GM23338 (cell line): ENCODE results near the gene DNAJB2. TPM values are rescaled to one million over a fixed set of nuclear protein-coding genes. Genes with fewer than 3 reads are reported as not detected.
A peak's percentile ranks its signal among the peaks of the same experiment; 100 is the strongest.

Experiments
- ATAC-seq: fragments of 200-7000 bp; cut with Tn5 transposase; 3 replicates; pipeline ENCODE4 v1.9.1; 2020
- DNase-seq: peaks from one replicate; pipeline ENCODE4 v3.0.0-alpha.2; 2015; ENCODE audit warnings: low spot score
- H2AFZ ChIP-seq: fragments of 200-600 bp; sonication (generic); 2 replicates; pipeline ENCODE4 v1.8.0; 2016; ENCODE audit warnings: antibody characterized with exemption, mild to moderate bottlenecking, moderate library complexity
- H3F3A ChIP-seq: fragments of 200-600 bp; sonication (generic); replicated peaks from 2 replicates; pipeline ENCODE4 v1.8.0; 2017; ENCODE audit warnings: antibody characterized with exemption, mixed run types, low read depth
- H3K27ac ChIP-seq: fragments of 200-600 bp; sonication (generic); 2 replicates; pipeline ENCODE4 v1.6.1; 2016; ENCODE audit warnings: low read depth
- H3K27me3 ChIP-seq: fragments of 200-600 bp; sonication (generic); 2 replicates; pipeline ENCODE4 v1.8.0; 2016; ENCODE audit warnings: mild to moderate bottlenecking, mixed run types, moderate library complexity; ENCODE audit not compliant: insufficient read depth
- H3K36me3 ChIP-seq: fragments of 200-600 bp; sonication (generic); 2 replicates; pipeline ENCODE4 v1.8.0; 2016; ENCODE audit warnings: mild to moderate bottlenecking; ENCODE audit not compliant: insufficient read depth
- H3K4me1 ChIP-seq: fragments of 200-600 bp; sonication (generic); 2 replicates; pipeline ENCODE4 v1.8.0; 2016; ENCODE audit warnings: mild to moderate bottlenecking, moderate library complexity; ENCODE audit not compliant: insufficient read depth
- H3K4me2 ChIP-seq: fragments of 200-600 bp; sonication (generic); 2 replicates; pipeline ENCODE4 v1.7.1; 2017; ENCODE audit warnings: mixed run types
- H3K4me3 ChIP-seq: fragments of 200-600 bp; sonication (generic); 2 replicates; pipeline ENCODE4 v1.6.1; 2016; ENCODE audit warnings: mixed run types
- H3K79me2 ChIP-seq: fragments of 200-600 bp; sonication (generic); replicated peaks from 2 replicates; pipeline ENCODE4 v1.8.0; 2017; ENCODE audit warnings: mild to moderate bottlenecking; ENCODE audit not compliant: insufficient read depth
- H3K9me2 ChIP-seq: fragments of 200-600 bp; sonication (generic); 2 replicates; pipeline ENCODE4 v1.8.0; 2017; ENCODE audit not compliant: insufficient read depth
- H4K20me1 ChIP-seq: fragments of 200-600 bp; sonication (generic); replicated peaks from 2 replicates; pipeline ENCODE4 v1.8.0; 2017; ENCODE audit warnings: mild to moderate bottlenecking; ENCODE audit not compliant: insufficient read depth
- H3K27ac Mint-ChIP-seq: 2 replicates; pipeline ENCODE4 v1.8.0; 2020; ENCODE audit warnings: inconsistent platforms, mild to moderate bottlenecking, moderate library complexity, mixed read lengths
- H3K27me3 Mint-ChIP-seq: 3 replicates; pipeline ENCODE4 v1.8.0; 2022; ENCODE audit warnings: low read depth, mild to moderate bottlenecking, moderate library complexity, mixed read lengths, inconsistent platforms; ENCODE audit not compliant: insufficient read depth, poor library complexity
- H3K36me3 Mint-ChIP-seq: 3 replicates; pipeline ENCODE4 v1.8.0; 2021; ENCODE audit warnings: low read depth, mild to moderate bottlenecking, inconsistent platforms, moderate library complexity, mixed read lengths
- H3K4me1 Mint-ChIP-seq: 3 replicates; pipeline ENCODE4 v1.8.0; 2020; ENCODE audit warnings: mild to moderate bottlenecking, inconsistent platforms, mixed read lengths
- H3K4me3 Mint-ChIP-seq: 3 replicates; pipeline ENCODE4 v1.8.0; 2021; ENCODE audit warnings: moderate library complexity, mild to moderate bottlenecking, inconsistent platforms, mixed read lengths
- H3K9me3 Mint-ChIP-seq: 3 replicates; pipeline ENCODE4 v1.8.0; 2020; ENCODE audit warnings: moderate library complexity, mild to moderate bottlenecking, inconsistent platforms, mixed read lengths
- CREB1 ChIP-seq: fragments of 250-450 bp; sonication (Bioruptor Pico); IDR thresholded peaks from 2 replicates; pipeline ENCODE4 v1.5.0; 2020; ENCODE audit warnings: low read depth, mild to moderate bottlenecking, moderate library complexity
- CTCF ChIP-seq, 2 experiments: fragments of 200-600 bp in 1 of 2; sonication (generic) in 1 of 2; conservative IDR thresholded peaks; 2 replicates each; pipeline versions ENCODE4 v1.5.1 to v1.6.1; 2016 to 2017; ENCODE audit warnings: antibody characterized with exemption in 2 of 2, low read depth in 2 of 2, mild to moderate bottlenecking in 2 of 2, moderate library complexity in 1 of 2
- ETS1 ChIP-seq: IDR thresholded peaks from 2 replicates; pipeline ENCODE4 v1.6.1; 2016; ENCODE audit warnings: antibody characterized with exemption
- EZH2 ChIP-seq: fragments of 200-600 bp; sonication (generic); IDR thresholded peaks from one replicate; pipeline ENCODE4 v1.8.0; 2017; ENCODE audit warnings: antibody characterized with exemption, mild to moderate bottlenecking, low read depth; ENCODE audit not compliant: unreplicated experiment
- EZH2phosphoT487 ChIP-seq: fragments of 200-600 bp; sonication (generic); IDR thresholded peaks from one replicate; pipeline ENCODE4 v1.8.1; 2018; ENCODE audit warnings: antibody characterized with exemption; ENCODE audit not compliant: unreplicated experiment
- NANOG ChIP-seq: IDR thresholded peaks from 2 replicates; pipeline ENCODE4 v1.6.1; 2016; ENCODE audit warnings: antibody characterized with exemption, borderline replicate concordance
- POLR2AphosphoS5 ChIP-seq: IDR thresholded peaks from 2 replicates; pipeline ENCODE4 v1.6.1; 2016; ENCODE audit warnings: antibody characterized with exemption, low read depth
- REST ChIP-seq: IDR thresholded peaks from one replicate; pipeline ENCODE4 v1.6.1; 2018; ENCODE audit warnings: antibody characterized with exemption; ENCODE audit not compliant: unreplicated experiment
- STAT1 ChIP-seq: IDR thresholded peaks from one replicate; pipeline ENCODE4 v1.6.1; 2016; ENCODE audit warnings: antibody characterized with exemption; ENCODE audit not compliant: unreplicated experiment
- ZNF114 ChIP-seq: fragments of 250-450 bp; sonication (Bioruptor Pico); IDR thresholded peaks from 2 replicates; pipeline ENCODE4 v1.5.0; 2020; ENCODE audit warnings: mild to moderate bottlenecking, moderate library complexity
- ZNF462 ChIP-seq: fragments of 250-450 bp; sonication (Bioruptor Pico); IDR thresholded peaks from 2 replicates; pipeline ENCODE4 v1.5.0; 2020; ENCODE audit warnings: mild to moderate bottlenecking, moderate library complexity
- polyA plus RNA-seq: library from polyadenylated mRNA; unstranded; fragments of >200 nt; fragmentation: Nextera tagmentation; extraction: Ambion mirVana; gene quantifications from 2 replicates; pipeline ENCODE4 v1.2.1, GENCODE V29; 2016
- total RNA-seq: library from RNA; depleted of rRNA; stranded (reverse); fragments of >200 nt; shearing (Covaris generic); gene quantifications from 2 replicates; pipeline ENCODE4 v1.2.3, GENCODE V29; 2014

DNAJB2 gene
- total and polyA plus RNA-seq, 2 experiments from 2014 or later = 6.4 to 25.9 TPM

GRCh38 chr2:219245899-219246230 is 33.3 kb upstream of the DNAJB2 start:
- Histone ChIP-seq H3K4me2 (peak overlapping the region; percentile 95), H3K9me2 (no peaks in the 10 kb centered on the region), H3K4me3 (peak overlapping the region; percentile 83), H3K27me3 (no peaks in the 10 kb centered on the region), H4K20me1 (no peaks in the 10 kb centered on the region), H3K36me3 (peaks cover 3% of the 10 kb centered on the region; the same call in 1 of the 2 replicates), H3F3A (no peaks in the 10 kb centered on the region), H3K79me2 (0 out of 2 replicates have a peak, but pooled peaks cover 4% of the 10 kb centered on the region), H2AFZ (peak overlapping the region; percentile 91; the same call in 1 of the 2 replicates), H3K27ac (peak overlapping the region; percentile 75), H3K4me1 (peaks cover 8% of the 10 kb centered on the region)
- peak overlapping the region; percentile 97 for H3K27ac Mint-ChIP-seq
- H3K4me1 Mint-ChIP-seq = peaks cover 27% of the 10 kb centered on the region
- H3K27me3 Mint-ChIP-seq = peaks cover 8% of the 10 kb centered on the region
- no peaks in the 10 kb centered on the region for H3K9me3 Mint-ChIP-seq
- H3K4me3 Mint-ChIP-seq = peak overlapping the region; percentile 96
- TF ChIP-seq EZH2phosphoT487 (no peak), STAT1 (no peak), POLR2AphosphoS5 (no peak), ETS1 (no peak), REST (no peak), CREB1 (CRISPR knock-in tag) (no peak), ZNF114 (no peak), NANOG (no peak), ZNF462 (no peak), EZH2 (no peak), CTCF (conservative IDR thresholded peaks at IDR 0.05; ENCODE audit: low read depth in 2 of 2) (no peak)
- H3K36me3 Mint-ChIP-seq = peaks cover 33% of the 10 kb centered on the region
- no peak for ATAC-seq
- DNase-seq = peak; percentile 11
